Right lobe of liver (tissue), 6 donors: Measurements from ENCODE around the gene GJD3. TPM values are rescaled to one million over a fixed set of nuclear protein-coding genes. Genes with fewer than 3 reads are reported as not detected.

Experiments
- ATAC-seq, 4 donors: fragments of 200-7000 bp; cut with Tn5 transposase; one replicate each; pipeline ENCODE4 v1.9.1; 2020; ENCODE audit warnings: mild to moderate bottlenecking in 4 of 4, moderate library complexity in 4 of 4
- DNase-seq, 3 donors: peaks; one replicate each; pipeline ENCODE4 v3.0.0-alpha.2; 2020
- H3K27ac ChIP-seq, 3 donors: fragments of 200-600 bp; one replicate each; pipeline ENCODE4 v1.8.0; 2022
- H3K27me3 ChIP-seq, 2 donors: fragments of 200-600 bp; one replicate each; pipeline ENCODE4 v1.8.0; 2022
- H3K36me3 ChIP-seq, 4 donors: fragments of 200-600 bp; sonication (generic) in 1 of 4; one replicate each; pipeline versions ENCODE4 v1.5.1 to v1.8.0; 2017 to 2022; ENCODE audit warnings: control low read depth in 1 of 4
- H3K4me1 ChIP-seq, 4 donors: fragments of 200-600 bp; sonication (generic) in 1 of 4; one replicate each; pipeline versions ENCODE4 v1.5.1 to v1.8.0; 2017 to 2022; ENCODE audit warnings: control low read depth in 1 of 4
- H3K4me3 ChIP-seq, 3 donors: fragments of 200-600 bp; one replicate each; pipeline ENCODE4 v1.8.0; 2022
- H3K9me3 ChIP-seq, 4 donors: fragments of 200-600 bp; sonication (generic) in 1 of 4; one replicate each; pipeline versions ENCODE4 v1.5.1 to v1.8.0; 2017 to 2022; ENCODE audit warnings: control low read depth in 1 of 4
- POLR2A ChIP-seq: fragments of 450-650 bp; IDR thresholded peaks from one replicate; pipeline ENCODE4 v1.6.1; 2017; ENCODE audit warnings: antibody characterized with exemption, mild to moderate bottlenecking
- WGBS: methylation state at CpG from one replicate; pipeline ENCODE4 v1.1.6; 2018; ENCODE audit warnings: low coverage, low lambda C conversion rate; ENCODE audit not compliant: insufficient coverage; ENCODE audit errors: missing lambda C conversion rate; 5-methylcytosine and 5-hydroxymethylcytosine counted together
- intact Hi-C, 2 donors: fragments of 100-400 bp; cut with DNase I; formaldehyde crosslinking; loops; one replicate each; pipeline versions ENCODE4 v1.11.2 to v1.14.1; 2022
- small RNA-seq, 2 experiments: library from RNA; depleted of rRNA; stranded (forward); fragments of <200 nt; gene quantifications; one replicate each; pipeline ENCODE3, GENCODE V24; 2016
- total RNA-seq, 6 experiments: library from RNA; depleted of rRNA in 2 of 6; stranded (reverse); fragments of >200 nt in 2 of 6; fragmentation: NEBNext Ultra II Directional in 3 of 6; extraction: Animal tissue kit (Norgen Biotek cat#: 25700) in 3 of 6; gene quantifications; one replicate each; pipeline versions ENCODE4 v1.1.0 to v1.2.4, GENCODE V29; 2016 to 2023
- TF ChIP-seq, protein P1 (sequence below), 4 donors: fragments of 200-600 bp in 3 of 4; fragments of 450-650 bp in 1 of 4; IDR thresholded peaks; one replicate each; pipeline versions ENCODE4 v1.5.1 to v1.8.0; 2016 to 2022; ENCODE audit warnings: antibody characterized with exemption in 4 of 4, mild to moderate bottlenecking in 2 of 4
- donor health status: DM: no; HTN: yes; CAD: no.
- donor health status: DM: no; HTN: no; CAD: no.
- donor health status: DM: no; HTN: no; CAD: no.
- donor health status: DM: no; HTN: yes; CAD: no.
- donor health status: DM: no; HTN: yes; CAD: no.

GJD3 gene
- total RNA-seq, 6 experiments from 2014 or later: 0.22 to 0.78 (median 0.37) TPM; not detected in 1

DNA sequence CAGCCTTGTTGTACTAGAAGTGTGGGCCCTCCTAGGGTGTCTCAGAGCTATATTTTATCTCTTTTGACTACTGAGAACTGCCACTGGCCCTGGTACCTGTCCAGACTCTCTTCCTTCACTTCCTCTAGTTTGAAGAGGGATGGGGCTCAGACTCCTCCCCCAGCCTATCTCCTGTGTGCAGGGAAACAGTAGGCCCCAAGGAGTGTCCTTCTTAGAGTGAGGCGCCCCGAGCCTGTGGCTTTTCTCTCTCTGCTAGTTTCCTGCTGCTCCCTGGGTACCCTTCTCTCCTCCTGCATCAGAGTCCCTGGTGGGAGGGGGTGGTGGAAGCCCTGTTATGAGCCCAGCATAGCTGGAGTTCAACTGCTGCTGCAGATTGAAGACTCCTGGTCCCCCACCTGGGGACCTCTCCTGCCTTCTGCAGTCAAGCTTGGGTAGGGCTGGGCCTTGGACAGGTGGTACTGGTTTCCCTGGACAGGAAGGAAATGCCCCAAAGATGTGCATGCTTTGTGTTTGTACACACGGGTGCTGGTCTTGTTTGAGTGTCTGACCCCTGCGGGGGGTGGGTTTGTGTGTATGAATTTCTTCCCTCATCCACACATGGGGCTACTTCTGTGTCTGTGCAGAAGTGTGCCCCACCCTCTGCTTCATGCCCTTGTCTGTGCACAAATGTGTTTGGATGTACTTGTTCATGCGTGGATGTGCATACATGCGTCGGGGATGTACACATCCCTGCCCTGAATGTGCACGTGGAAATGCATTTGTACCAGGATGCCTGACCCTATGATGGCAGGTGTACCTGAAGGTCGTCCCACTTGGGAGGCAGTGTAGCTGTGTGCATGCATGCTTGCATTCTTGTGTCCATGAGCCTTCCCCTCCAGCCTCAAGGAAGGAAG, 48.6 kb downstream of the GJD3 start:
- 49% methylated on average over 6 of the region's 9 CpGs for WGBS
- intact Hi-C loops: no loop called here
- H3K9me3 ChIP-seq: no peaks in the 10 kb centered on the region
- no peaks in the 10 kb centered on the region for H3K27me3 ChIP-seq
- ATAC-seq (no peak), DNase-seq (peak in 2 of 3 donors; percentile 19 to 50)
- H3K4me3 ChIP-seq: peak overlapping the region in 1 of 3 donors; percentile 93
- no peak for TF ChIP-seq POLR2A
- TF ChIP-seq, protein P1, sequence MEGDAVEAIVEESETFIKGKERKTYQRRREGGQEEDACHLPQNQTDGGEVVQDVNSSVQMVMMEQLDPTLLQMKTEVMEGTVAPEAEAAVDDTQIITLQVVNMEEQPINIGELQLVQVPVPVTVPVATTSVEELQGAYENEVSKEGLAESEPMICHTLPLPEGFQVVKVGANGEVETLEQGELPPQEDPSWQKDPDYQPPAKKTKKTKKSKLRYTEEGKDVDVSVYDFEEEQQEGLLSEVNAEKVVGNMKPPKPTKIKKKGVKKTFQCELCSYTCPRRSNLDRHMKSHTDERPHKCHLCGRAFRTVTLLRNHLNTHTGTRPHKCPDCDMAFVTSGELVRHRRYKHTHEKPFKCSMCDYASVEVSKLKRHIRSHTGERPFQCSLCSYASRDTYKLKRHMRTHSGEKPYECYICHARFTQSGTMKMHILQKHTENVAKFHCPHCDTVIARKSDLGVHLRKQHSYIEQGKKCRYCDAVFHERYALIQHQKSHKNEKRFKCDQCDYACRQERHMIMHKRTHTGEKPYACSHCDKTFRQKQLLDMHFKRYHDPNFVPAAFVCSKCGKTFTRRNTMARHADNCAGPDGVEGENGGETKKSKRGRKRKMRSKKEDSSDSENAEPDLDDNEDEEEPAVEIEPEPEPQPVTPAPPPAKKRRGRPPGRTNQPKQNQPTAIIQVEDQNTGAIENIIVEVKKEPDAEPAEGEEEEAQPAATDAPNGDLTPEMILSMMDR (IDR thresholded peaks at IDR 0.05): no peak
- H3K27ac ChIP-seq: peak overlapping the region in 2 of 3 donors; percentile 88 to 94
- peaks cover 0 to 78% (median 40%) of the 10 kb centered on the region in 4 donors for H3K4me1 ChIP-seq
- no peaks in the 10 kb centered on the region for H3K36me3 ChIP-seq

DNA sequence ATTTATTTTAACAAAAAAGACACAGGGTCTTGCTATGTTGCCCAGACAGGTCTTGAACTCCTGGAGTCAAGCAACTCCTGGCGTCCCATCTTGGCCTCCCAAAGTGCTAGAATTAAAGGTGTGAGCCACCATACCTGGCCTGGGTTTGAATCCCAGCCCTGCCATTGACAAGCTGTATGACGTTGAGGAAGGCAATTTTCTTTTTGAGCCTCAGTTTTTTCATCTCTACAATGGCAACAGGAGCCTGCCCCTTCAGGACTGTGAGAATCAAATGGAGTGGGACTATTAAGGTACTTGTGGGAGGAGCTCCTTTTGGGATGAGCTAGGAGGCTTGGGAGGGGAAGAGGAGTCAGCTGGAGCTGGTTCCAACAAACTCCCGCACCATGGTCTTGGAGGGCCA, 49.3 kb downstream of the GJD3 start:
- no peak for TF ChIP-seq POLR2A
- TF ChIP-seq, protein P1 (IDR thresholded peaks at IDR 0.05): no peak
- ATAC-seq: no peak
- Histone ChIP-seq H3K27ac (no peak overlapping the region), H3K9me3 (no peaks in the 10 kb centered on the region), H3K4me3 (no peak overlapping the region), H3K4me1 (peaks cover 0 to 75% (median 42%) of the 10 kb centered on the region in 4 donors), H3K27me3 (no peaks in the 10 kb centered on the region), H3K36me3 (no peaks in the 10 kb centered on the region)
- 100% methylated on average over 1 of the region's 3 CpGs for WGBS
- intact Hi-C loops: no loop called here
- DNase-seq: peak in 2 of 3 donors; percentile 6 to 12

DNA sequence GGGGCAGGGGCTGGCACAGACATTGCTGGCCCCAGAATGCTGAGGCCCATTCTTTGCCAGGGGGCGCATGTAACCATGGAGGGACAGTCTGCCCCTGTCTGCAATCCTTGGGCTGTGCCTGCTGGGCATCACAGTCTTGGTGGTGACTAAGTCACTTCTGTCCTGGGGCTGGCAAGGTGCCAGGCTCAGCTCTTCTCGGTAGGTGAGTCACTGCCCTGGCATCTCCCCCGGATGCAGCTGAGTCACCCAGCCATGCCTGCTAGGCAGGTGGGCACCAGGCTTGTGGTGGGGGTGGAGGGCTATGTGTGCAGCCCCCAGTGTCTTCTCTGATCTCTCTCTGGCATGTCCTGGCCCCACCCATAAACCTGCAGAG, 50.0 kb downstream of the GJD3 start:
- peak; percentile 77 to 95 (median 86) for DNase-seq
- intact Hi-C loops: no loop called here
- H3K4me1 ChIP-seq: peaks cover 0 to 75% (median 41%) of the 10 kb centered on the region in 4 donors
- H3K27me3 ChIP-seq: no peaks in the 10 kb centered on the region
- TF ChIP-seq, protein P1 (IDR thresholded peaks at IDR 0.05): no peak
- no peak for TF ChIP-seq POLR2A
- ATAC-seq: peak in 2 of 4 donors; percentile 38 to 44
- no peaks in the 10 kb centered on the region for H3K36me3 ChIP-seq
- WGBS: 40% methylated on average over 1 of the region's 3 CpGs
- H3K9me3 ChIP-seq: no peaks in the 10 kb centered on the region
- no peak overlapping the region for H3K27ac ChIP-seq
- H3K4me3 ChIP-seq: no peak overlapping the region

DNA sequence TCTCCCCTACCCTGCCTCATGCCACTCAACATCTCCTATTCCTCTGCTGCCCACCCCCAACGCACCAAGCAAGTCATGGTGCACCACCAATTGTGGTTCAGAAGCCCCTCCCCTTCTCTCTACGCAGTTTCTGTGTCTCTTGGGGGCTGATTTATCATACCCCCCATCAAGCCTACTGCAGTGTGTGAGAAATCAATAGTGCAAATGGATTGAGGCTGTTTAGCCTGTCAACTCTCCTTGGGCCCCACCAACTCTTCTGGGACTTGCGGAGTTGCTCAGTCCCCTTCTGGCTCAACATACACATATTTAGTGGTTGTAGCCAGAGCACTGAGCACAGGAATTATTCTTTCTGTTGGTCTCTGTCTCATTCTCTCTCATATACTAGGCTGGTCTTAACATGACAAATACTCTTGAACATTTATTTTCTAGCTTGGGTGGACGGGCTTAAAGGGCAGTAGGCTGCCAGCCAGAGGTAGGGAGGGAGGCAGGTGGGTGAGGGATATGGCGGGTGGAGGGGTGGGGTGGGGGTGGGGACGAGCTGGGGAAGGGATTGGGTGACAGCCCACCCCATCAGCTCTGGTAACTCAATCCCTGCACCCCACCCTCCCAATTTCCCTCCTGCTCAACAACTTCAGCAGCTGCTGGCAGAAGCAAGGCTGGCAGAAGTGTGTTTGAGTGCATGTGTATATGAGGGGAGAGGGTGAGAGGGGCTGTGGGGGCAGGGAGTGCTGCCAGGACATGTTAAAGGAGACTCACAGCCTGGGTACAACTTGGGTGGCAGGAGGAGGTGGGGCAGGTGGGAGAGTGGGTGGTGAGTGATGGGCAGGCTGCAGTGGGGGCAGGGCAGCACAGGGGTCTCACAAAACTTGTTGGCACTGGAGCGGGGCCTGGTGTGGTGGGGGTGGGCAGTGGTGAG, 50.6 kb downstream of the GJD3 start:
- TF ChIP-seq POLR2A: no peak
- TF ChIP-seq, protein P1 (IDR thresholded peaks at IDR 0.05): no peak
- peak overlapping the region in 1 of 3 donors; percentile 24 for H3K27ac ChIP-seq
- no peak for ATAC-seq
- no peaks in the 10 kb centered on the region for H3K9me3 ChIP-seq
- H3K36me3 ChIP-seq: no peaks in the 10 kb centered on the region
- 46% methylated on average over 6 of the region's 7 CpGs for WGBS
- no peaks in the 10 kb centered on the region for H3K27me3 ChIP-seq
- no peak overlapping the region for H3K4me3 ChIP-seq
- intact Hi-C loops: no loop called here
- peaks cover 0 to 72% (median 40%) of the 10 kb centered on the region in 4 donors for H3K4me1 ChIP-seq
- DNase-seq: peak; percentile 34 to 51 (median 46)

Small RNAs within 50 kb of the gene (small RNA-seq; reads per million reads assigned to genes)
- gene RF00019 (0 reads per million in 2 experiments), gene RNA5SP441 (0 reads per million in 2 experiments)

Other genes starting within 250 kb of the GJD3 start
- 10 to 100 TPM; 31.1 to 43.8 (median 36.0) TPM for gene MSL1, start 242.8 kb downstream of the GJD3 start, total RNA-seq
- 10 to 100 TPM; 19.6 to 31.5 (median 25.9) TPM for gene CASC3, start 224.2 kb downstream of the GJD3 start, total RNA-seq
- 10 to 100 TPM in 1 of 6 experiments, 1 to 10 TPM in 5; 1.4 to 16.5 (median 4.4) TPM for gene RAPGEFL1, start 187.3 kb downstream of the GJD3 start, total RNA-seq
- 10 to 100 TPM in 2 of 6 experiments, 1 to 10 TPM in 4; 7.0 to 12.1 (median 9.0) TPM for gene WIPF2, start 145.4 kb downstream of the GJD3 start, total RNA-seq
- 1 to 10 TPM in 5 of 6 experiments, under 1 TPM in 1; 0.42 to 9.1 (median 3.1) TPM for gene CDC6, start 76.9 kb downstream of the GJD3 start, total RNA-seq
- 10 to 100 TPM; 17.7 to 41.9 (median 22.9) TPM for gene RARA, start 55.6 kb downstream of the GJD3 start, total RNA-seq
- 1 to 10 TPM in 4 of 6 experiments, under 1 TPM in 2; 0.22 to 7.3 (median 3.0) TPM for gene TOP2A, start 53.2 kb upstream of the GJD3 start, total RNA-seq
- 100 to 1,000 TPM; 382 to 716 (median 430) TPM for gene IGFBP4, start 78.7 kb upstream of the GJD3 start, total RNA-seq
- not detected for gene TNS4, start 136.9 kb upstream of the GJD3 start, total RNA-seq
- gene CCR7, start 200.7 kb upstream of the GJD3 start, total RNA-seq: under 1 TPM in 4 of 6 experiments, not detected in 2; 0.12 to 0.58 (median 0.28) TPM